Measurements from ENCODE around the gene DLGAP1. TPM values are rescaled to one million over a fixed set of nuclear protein-coding genes. Genes with fewer than 3 reads are reported as not detected.

Gene DLGAP1
- total and polyA plus RNA-seq, 2 experiments from 2014 or later = 17.0 to 48.5 TPM

DNA sequence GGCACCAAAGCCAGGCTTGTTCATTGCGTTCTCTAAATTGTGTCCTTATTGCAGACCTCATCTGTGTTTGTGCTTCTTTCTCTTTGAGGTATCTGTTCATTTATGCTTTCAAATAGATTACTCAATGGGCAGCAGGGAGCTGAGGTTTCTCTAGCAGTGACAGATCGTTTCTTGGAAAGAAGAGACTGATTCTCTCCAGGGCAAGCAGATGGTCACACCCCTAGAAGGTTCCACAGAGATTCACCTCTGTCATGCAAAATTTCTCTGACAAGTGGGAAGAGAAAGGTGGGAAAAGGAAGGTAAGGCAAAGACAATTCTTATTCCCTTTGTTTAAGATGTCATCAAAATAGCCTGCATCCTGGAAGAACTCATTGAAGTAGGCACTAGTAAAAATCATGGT lies 14.0 kb downstream of the DLGAP1 start:
- H3K4me1 ChIP-seq (ENCODE audit: insufficient read depth) = peaks cover 10% of the 10 kb centered on the region
- 0 out of 2 replicates have a peak, but pooled peaks cover 3% of the 10 kb centered on the region for H4K20me1 ChIP-seq (replicated peaks; ENCODE audit: insufficient read depth)
- no peaks in the 10 kb centered on the region for H3K27me3 ChIP-seq (ENCODE audit: insufficient read depth)
- no peak overlapping the region for H3K4me2 ChIP-seq
- H3F3A ChIP-seq (replicated peaks; ENCODE audit: low read depth) = no peaks in the 10 kb centered on the region
- H3K79me2 ChIP-seq (replicated peaks; ENCODE audit: insufficient read depth) = peaks cover 75% of the 10 kb centered on the region
- H3K4me1 Mint-ChIP-seq = peaks cover 32% of the 10 kb centered on the region
- H3K9me2 ChIP-seq (ENCODE audit: insufficient read depth) = no peaks in the 10 kb centered on the region
- peak; percentile 38; the same call in 2 of the 3 replicates for ATAC-seq
- no peak overlapping the region for H3K4me3 Mint-ChIP-seq
- no peak overlapping the region for H3K4me3 ChIP-seq
- TF ChIP-seq STAT1 (IDR thresholded peaks at IDR 0.05; ENCODE audit: unreplicated experiment) (no peak), ZNF331 (CRISPR knock-in tag; IDR thresholded peaks at IDR 0.05; ENCODE audit: low read depth) (no peak)
- DNase-seq (ENCODE audit: low spot score) = no peak
- peaks cover 3% of the 10 kb centered on the region for H3K27me3 Mint-ChIP-seq (ENCODE audit: insufficient read depth, low read depth, poor library complexity)
- H3K27ac Mint-ChIP-seq = no peak overlapping the region
- peaks cover 3% of the 10 kb centered on the region; the same call in 1 of the 3 replicates for H3K36me3 Mint-ChIP-seq (ENCODE audit: low read depth)
- H3K27ac ChIP-seq (ENCODE audit: low read depth) = no peak overlapping the region
- no peaks in the 10 kb centered on the region for H3K9me3 Mint-ChIP-seq
- H3K36me3 ChIP-seq (ENCODE audit: insufficient read depth) = no peaks in the 10 kb centered on the region
- no peak overlapping the region for H2AFZ ChIP-seq

GRCh38 chr18:4438938-4439337 lies 16.2 kb downstream of the DLGAP1 start:
- Histone ChIP-seq H3K36me3 (ENCODE audit: insufficient read depth) (no peaks in the 10 kb centered on the region), H3K4me3 (no peak overlapping the region), H2AFZ (no peak overlapping the region), H3K9me2 (ENCODE audit: insufficient read depth) (no peaks in the 10 kb centered on the region), H4K20me1 (replicated peaks; ENCODE audit: insufficient read depth) (peaks cover 3% of the 10 kb centered on the region; the same call in 1 of the 2 replicates), H3K4me2 (no peak overlapping the region), H3K27me3 (ENCODE audit: insufficient read depth) (no peaks in the 10 kb centered on the region), H3K4me1 (ENCODE audit: insufficient read depth) (peaks cover 29% of the 10 kb centered on the region), H3K79me2 (replicated peaks; ENCODE audit: insufficient read depth) (peaks cover 59% of the 10 kb centered on the region), H3F3A (replicated peaks; ENCODE audit: low read depth) (no peaks in the 10 kb centered on the region), H3K27ac (ENCODE audit: low read depth) (no peak overlapping the region)
- Mint-ChIP-seq H3K4me3 (no peak overlapping the region), H3K4me1 (peaks cover 28% of the 10 kb centered on the region), H3K36me3 (ENCODE audit: low read depth) (no peaks in the 10 kb centered on the region), H3K27me3 (ENCODE audit: insufficient read depth, low read depth, poor library complexity) (peaks cover 3% of the 10 kb centered on the region), H3K27ac (no peak overlapping the region), H3K9me3 (no peaks in the 10 kb centered on the region)
- DNase-seq (ENCODE audit: low spot score) (peak; percentile 13), ATAC-seq (peak; percentile 79)
- no peak for TF ChIP-seq JUNB (IDR thresholded peaks at IDR 0.05; ENCODE audit: unreplicated experiment)
- TF ChIP-seq ZNF331 (CRISPR knock-in tag; IDR thresholded peaks at IDR 0.05; ENCODE audit: low read depth) = no peak
- TF ChIP-seq ZNF114 (CRISPR knock-in tag; IDR thresholded peaks at IDR 0.05) = no peak
- no peak for TF ChIP-seq EZH2 (IDR thresholded peaks at IDR 0.05; ENCODE audit: low read depth, unreplicated experiment)
- TF ChIP-seq EZH2phosphoT487 (IDR thresholded peaks at IDR 0.05; ENCODE audit: unreplicated experiment) = no peak
- no peak for TF ChIP-seq CTCF (conservative IDR thresholded peaks at IDR 0.05; ENCODE audit: low read depth in 2 of 2)
- TF ChIP-seq STAT1 (IDR thresholded peaks at IDR 0.05; ENCODE audit: unreplicated experiment) = no peak
- TF ChIP-seq NANOG (IDR thresholded peaks at IDR 0.05; ENCODE audit: borderline replicate concordance) = no peak
- no peak for TF ChIP-seq POLR2AphosphoS5 (IDR thresholded peaks at IDR 0.05; ENCODE audit: low read depth)
- TF ChIP-seq REST (IDR thresholded peaks at IDR 0.05; ENCODE audit: unreplicated experiment) = no peak
- TF ChIP-seq ZNF462 (CRISPR knock-in tag; IDR thresholded peaks at IDR 0.05) = no peak

All from GM23338 (cell line).